GM19238 (cell line): Measurements from ENCODE around the gene DMXL2.
"Not testable (repeated sequence)": the region's sequence is repeated elsewhere in the genome, so short reads cannot be mapped to it uniquely, and the experiment has no call there.

Source experiments
- DNase-seq: peaks from one replicate; pipeline ENCODE4 v3.0.0; 2011; ENCODE audit warnings: low spot score; ENCODE audit not compliant: insufficient read length

DMXL2 gene

DNA sequence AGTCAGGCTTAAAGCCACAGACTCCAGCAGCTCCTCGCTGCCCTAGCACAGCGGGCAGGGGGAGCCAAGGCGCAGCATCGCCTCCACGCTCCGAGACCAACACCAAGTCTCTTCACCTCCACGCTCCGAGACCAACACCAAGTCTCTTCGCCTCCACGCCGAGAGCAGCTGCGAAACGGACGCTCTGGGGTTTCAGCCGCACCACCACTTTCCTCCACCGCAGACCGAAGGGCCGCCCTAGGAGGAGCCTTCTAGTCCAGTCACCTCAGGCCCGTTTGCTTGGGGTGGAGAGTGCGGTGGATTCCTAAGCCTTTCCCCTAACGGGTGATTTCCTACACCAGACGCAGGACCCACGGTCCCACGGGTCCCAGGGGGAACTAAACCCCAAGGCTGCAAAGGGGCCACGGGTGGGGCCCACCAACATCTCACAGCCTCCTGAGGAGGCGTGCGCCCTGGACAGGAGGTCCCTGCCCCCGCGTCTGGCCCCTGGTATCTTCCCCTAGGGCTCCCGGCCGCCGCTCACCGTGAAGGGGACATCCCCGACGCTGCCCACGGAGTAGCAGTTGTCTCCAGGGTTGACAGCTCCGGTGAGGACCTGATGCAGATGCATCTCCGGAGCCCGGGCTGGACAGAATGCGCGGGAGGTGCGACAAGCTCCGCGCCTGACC lies 501 bp downstream of the DMXL2 start:
- peak; percentile 28 for DNase-seq

DNA sequence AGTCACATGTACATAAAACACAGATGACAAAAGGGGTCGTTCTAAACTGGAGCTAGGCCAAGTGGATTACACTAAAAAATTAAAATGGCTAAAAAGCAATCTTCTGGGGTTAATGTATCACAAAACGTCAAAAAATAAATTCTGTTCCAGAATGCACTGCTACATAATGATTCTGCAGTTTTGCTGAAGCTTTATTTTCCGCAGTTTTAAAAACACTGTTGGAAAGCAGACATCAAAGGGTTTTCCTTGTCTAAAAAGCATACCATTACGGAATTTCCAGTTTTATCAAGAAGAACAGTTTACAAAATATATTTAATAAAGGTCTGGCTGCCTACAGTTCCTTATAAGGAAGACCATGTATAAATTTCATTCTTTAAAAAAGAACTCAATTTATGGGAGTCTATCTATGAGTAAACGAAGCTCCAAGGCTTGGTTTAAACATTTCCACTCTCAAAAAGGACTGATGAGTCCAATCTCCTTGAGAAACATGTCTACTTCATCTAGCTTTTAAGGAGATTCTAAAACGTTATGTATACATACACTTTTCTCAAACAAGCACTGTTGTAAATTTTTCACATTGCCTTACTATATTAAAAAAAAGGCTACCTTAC lies 1.3 kb downstream of the DMXL2 start:
- DNase-seq, result no peak

DNA sequence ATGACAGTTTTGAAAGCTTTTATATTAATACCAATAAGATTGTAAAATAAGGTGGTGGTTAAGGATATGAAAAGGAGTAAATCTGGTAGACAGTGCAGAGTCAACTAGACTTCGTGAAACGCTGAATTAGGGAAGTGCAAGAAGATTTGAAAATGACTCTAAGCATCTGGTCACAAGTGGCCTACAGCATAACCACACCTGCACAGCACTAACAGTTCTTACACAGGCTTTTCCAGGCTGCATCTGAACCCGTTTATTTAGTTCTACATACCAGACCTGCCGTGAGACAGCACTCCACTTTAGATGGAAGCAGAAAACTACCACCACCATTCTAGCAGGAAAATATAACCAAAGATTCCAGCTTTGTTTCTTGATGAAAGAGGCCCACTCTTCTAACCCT lies 1.9 kb downstream of the DMXL2 start:
- no peak for DNase-seq

DNA sequence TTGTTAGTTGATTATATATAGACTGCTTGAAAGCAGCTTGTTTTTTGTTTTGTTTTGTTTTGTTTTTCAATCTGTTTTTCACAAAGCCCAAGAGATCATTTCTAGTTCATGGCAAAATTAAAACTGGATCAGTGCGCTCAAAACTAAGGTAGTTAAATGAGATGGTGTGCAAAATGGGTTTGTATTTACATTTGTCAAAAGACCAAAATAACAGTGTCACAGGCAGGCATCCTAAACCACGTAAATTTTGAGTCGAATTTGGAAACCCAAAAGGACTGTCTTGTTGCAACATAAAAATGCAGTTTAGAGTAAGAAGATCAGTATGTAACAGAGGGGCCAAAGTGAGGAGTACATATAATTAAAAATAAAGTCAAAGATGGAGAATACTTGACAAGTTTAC lies 2.4 kb downstream of the DMXL2 start:
- DNase-seq, result no peak

DNA sequence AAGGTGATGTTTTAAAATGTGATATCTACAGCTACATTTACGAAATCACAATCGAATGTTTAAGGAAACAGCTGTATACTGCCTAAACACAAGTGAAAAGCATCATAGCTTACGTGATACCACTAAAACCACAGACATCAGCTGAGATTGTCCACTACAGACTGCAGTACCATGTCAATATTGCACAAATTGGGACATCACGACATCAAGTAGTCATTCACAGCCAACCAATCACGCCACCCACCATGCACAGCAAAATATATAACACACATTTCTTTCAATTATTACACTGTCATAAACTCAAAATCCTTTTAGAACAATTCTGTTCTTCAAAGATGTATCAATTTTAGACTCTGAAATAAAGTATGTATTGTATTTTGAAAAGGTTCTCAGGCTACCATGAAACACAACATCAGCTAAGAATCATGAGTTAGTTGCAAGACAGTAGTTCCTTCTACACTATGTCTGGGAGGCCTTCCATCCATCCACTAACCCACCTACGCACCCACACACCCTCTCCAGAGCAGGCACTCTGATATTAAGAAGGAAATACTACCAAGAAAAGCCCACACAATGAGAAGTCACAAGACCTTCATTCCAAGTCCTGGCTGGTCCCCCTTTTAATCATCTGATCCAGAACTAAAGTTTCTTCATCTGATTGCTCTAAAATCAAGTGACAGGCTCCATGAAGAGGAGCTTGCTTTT lies 3.1 kb downstream of the DMXL2 start:
- DNase-seq, result no peak

DNA sequence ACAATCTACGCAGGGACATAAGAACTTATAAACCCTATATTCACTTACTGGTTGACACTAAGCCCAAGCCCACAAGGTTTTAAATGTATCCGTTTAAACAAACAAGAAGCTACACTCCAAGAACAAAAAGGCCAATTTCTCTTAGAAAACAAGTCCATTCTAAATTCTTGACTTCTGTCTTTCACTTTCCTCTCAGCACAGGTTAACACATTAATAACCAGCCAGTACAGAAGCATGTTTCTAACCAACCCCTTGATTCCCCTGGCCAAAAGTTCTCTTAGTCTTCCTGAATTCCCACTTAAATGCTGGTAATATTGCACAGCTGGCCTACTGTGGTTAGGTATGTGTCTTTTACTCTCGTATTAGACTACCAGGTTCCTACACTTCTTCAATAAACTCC lies 4.7 kb downstream of the DMXL2 start:
- DNase-seq, result no peak

DNA sequence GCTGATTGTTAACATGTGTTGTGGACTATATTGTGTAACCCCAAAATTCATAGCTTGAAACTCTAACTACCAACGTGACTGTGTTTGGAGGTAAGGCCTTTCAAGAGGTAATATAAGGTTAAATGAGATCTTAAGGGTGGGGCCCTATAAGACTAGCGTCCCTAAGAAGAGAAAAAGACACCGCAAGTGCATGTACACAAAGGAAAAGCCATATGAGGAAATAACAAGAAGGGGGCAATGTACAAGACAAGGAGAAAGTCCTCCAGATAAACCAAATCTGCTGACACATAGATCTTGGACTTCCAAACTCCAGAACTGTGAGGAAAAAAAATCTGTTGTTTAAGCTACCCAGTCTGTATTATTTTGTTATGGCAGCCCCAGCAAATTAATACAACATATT lies 8.6 kb downstream of the DMXL2 start:
- DNase-seq, result no peak

DNA sequence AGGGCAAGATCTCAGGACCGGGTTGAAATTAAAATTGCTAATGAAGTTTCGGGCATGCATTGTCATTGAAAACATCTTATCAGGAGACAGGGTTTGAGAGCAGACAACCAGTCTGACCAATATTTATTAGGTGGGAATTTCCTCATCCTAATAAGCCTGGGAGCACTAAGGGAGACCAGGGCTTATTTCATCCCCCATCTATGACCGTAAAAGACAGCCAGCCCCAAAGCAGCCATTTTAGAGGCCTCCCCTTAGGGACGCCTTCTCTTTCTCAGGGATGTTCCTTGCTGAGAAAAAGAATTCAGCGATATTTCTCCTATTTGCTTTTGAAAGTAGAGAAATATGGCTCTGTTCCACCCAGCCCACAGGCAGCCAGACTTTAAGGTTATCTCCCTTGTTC lies 9.9 kb downstream of the DMXL2 start:
- not testable (repeated sequence) for DNase-seq

DNA sequence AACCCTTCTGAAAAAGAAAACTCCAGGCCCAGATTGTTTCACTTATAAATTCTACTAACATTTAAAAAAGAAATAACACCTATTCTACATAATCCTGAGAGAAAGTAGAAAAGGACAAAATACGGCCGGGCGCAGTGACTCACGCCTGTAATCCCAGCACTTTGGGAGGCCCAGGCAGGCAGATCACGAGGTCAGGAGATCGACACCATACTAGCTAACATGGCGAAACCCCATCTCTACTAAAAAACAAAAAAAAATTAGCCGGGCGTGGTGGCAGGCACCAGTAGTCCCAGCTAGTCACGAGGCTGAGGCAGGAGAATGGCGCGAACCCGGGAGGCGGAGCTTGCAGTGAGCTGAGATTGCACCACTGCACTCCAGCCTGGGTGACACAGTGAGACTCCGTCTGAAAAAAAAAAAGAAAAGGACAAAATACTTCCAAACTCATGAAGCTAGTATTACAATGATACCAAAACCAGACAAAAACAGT lies 19.1 kb downstream of the DMXL2 start:
- DNase-seq, result not testable (repeated sequence)

DNA sequence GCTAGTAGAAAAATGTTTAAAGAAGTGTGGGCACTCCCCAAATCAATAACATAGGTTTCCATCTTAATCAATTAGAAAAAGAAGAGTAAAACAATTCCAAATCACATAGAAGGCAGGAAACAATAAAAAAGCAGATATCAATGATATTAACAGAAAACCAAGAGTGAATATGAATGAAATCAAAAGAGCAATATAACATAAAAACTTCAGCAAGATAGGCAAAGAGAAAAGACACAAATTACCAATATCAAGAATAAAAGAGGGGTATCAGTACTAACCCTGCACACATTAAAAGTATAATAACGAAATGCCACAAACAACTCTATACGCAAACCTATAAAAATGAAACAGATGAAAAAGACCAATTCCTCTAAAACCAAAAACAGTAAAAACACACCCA lies 19.6 kb downstream of the DMXL2 start:
- no peak for DNase-seq

DNA sequence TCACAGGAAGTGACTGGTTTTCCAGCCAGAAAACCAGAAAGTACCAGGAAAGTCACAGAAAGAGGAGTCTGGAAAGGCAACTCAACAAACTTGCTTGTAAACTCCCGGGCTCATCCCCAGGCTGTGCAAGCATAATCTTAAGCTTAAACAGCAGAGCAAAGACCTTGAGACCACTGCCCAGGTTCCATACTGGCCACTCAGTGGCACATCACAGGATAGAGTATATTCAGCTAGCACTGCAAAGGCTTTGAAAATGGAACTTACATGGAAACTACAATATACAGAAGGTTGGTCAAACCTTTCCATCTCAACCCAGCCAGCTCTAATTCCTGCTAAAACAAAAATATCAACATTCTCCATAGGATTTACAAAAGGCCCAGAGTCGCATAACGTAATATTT lies 20.1 kb downstream of the DMXL2 start:
- DNase-seq, result no peak

DNA sequence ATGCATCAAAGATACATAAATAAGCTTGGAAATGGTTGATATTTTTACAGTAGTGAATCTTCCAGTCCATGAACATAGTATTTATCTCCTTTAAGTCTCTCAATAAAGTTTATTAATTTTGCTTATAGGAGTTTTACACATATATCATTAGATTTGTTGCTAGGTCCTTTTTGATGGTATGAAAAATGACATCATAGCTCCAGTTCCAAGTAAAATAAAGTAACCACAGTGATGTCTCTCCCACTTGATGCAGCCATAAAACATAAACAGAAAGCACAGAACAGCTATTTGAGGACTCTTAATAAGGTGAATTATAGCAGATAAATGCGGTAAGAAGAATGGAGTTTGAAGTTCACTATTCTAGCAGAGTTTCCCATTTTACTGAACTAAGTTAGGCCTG lies 20.8 kb downstream of the DMXL2 start:
- DNase-seq, result no peak

DNA sequence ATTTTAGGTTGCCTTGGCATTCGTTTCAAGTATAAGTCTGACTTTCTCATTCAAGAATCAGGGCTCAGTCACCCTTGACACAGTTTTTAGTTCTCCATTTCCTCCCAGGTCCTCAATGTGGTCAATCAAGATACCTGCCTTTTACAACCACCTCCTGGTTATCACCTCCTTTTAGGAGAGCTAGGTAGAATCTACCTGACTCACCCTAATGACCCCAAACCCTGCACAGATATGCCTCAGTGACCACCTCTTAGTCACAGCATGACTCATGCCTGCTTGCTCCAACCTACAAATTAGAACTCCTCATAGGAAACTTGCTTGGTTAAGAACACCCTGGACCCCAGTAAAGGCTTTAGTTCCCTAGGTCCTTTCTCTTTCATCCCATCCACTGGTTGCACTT lies 22.5 kb downstream of the DMXL2 start:
- DNase-seq, result no peak

DNA sequence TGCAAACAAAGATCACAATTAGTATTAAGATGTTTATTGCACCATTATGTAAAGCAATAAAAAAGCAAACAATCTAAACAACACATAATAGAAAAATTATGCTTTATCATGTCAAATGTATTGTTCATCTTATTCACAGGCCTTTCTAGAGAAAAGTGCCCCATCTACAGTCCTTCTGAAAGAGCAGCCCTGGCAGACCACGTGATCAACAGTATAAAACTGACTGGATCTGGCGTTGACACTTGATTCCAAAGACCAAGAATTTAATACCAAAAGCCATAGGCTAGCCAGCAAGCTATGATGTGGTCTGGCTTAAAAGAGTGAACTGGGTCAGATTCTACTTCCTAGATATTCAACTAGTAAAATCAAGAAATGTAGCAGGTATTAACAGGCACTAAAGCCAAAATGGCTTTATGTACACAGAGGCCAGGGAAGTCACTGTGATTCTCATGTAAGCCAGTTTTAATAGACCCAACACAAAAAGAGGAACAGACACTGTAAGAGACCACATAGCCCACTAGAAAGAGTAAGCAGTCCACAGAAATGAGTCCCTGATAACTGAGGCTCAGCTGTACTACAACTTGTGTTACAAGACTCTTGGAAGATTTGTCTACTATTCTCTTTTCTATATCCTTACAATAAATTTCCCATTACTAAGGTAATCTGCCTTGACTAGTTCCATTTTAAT lies 32.5 kb downstream of the DMXL2 start:
- no peak for DNase-seq

DNA sequence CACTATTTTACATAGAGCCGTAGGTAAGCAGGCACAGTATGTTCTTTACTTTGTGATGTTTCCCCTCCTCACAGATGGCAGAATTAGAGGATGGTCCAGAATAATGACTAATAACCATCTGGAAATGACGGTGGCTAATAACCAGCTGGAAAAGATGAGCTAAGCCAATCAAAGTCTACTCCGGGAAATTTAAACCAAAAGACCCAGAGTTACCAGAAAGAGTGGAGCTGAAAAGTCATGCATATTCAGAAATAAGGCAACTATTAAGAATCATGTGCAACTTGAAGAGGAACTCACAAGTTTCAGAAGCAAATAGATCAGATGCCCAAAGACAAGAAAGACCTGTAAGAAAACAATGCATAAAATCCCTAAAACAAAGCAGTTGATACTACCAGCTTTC lies 33.6 kb downstream of the DMXL2 start:
- DNase-seq, result no peak

DNA sequence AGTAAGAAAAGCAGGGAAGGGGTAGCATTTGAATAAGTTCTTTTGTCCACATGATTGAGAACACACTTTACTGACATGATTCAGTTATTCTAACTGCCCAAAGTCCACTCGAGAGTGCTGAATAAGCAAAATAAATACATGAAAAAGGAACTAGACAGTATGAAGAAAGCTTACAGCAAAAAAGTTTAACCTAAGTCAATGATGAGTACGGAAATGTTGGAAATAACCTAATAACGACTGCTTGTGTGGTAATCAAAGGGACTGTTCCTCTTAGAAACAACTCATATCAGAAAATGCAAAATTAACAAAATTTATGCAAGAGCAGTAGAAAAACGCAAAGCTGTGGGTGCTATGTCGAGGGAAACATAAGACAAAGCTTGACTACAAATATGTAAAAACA lies 36.6 kb downstream of the DMXL2 start:
- DNase-seq, result no peak

DNA sequence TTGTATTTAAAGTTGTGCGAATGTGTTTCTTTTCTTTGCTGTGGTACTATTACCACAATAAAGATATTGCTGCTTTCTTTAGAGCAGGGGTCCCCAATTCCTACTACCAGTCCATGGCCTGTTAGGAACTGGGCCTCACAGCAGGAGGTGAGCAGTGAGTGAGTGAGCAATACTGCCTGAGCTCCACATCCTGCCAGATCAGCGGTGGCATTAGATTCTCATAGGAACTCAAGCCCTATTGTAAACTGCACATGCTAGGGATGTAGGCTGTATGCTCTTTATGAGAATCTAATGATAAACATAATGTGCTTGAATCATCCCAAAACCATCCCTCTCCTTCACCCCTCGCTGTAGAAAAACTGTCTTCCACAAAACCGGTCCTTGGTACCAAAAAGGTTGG lies 41.6 kb downstream of the DMXL2 start:
- DNase-seq, result no peak

DNA sequence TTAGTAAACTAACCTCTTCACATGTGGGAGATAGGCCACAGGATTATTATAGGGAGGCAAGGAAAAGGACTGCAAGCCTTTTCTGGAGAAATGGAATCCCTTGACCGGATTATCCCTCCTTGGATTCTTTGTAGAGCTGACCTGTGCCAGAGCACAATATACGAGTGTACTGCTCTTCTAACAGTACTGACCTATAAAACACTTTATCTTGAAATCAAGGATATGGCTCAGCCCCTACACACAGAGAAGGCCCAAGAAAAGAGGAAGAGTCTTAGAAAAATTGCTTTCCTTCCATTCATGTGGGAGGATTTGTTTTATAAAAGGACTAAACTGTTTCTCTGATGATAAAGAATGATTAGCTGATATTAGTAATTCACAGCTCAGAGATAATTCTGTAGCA lies 42.2 kb downstream of the DMXL2 start:
- DNase-seq, result no peak

DNA sequence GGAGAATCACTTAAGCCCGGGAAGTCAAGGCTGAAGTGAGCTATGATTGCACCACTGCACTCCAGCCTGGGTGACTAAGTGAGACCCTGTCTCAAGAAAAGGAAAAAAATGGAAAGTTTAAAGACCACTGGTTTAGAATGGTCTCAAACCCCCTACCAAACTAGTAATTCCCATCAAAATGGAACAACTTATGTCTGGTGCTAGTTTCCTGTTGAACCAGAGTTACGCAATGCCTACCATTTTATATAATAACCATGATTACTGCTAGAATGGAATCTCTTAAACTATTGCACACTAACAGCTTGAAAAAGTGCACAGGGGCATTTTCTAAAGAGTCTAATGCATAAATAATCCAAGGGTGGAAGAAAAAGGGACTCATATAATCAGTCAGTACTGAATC lies 43.6 kb downstream of the DMXL2 start:
- no peak for DNase-seq

DNA sequence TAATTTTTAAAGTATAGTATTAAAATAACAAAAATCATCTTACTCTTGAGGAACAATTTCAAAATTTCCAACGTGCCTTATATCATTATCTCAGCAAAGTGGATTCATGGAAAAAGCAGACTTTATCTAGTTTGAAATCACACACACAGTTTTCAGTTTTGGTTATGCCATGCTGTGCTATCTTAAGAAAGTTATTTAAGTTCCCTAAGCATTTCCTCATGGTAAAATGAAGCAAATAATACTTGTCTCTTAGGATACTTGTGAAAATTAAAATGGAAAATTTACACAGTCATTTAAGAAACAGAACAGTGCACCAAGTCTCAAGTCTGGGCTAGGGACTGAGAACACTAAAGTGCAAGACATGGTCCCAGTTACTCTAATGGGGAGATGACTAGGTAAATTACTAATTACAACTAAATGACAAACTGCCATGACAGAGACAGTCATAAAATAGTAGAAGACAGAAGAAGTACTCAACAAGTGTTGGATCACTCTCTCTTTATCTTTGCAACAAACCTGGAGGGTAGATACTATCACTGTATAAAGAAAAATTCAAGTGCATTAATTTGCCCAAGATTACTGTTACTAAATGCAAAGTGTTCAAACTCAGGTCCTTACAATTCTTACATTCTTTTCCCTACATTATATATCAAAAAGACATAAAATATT lies 44.8 kb downstream of the DMXL2 start:
- no peak for DNase-seq

DNA sequence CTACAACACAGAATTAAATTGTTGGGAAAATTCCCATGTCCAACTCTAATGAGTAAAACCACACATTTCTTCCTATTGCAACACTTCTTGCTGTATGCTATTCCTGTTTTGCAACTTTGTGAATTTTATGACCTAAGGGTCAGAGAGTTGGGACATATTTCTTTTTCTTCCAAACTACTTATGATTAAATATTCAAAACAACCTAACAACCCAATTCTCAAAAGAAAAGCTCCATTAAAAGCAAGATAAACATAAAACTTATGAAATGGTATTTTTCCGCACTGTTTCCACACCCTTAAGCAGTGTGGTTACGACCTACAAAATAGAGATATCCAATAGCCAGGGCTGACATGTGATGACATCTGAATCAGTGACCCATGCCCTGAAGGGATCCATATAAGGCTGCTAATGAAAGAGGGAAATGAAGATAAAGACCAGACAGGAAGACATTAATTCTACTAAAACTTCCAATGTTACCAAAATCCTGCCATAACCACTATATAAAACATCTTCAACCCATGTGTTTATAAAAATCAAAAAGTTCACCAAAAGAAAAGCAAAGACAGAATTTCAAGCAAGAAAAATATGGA lies 45.6 kb downstream of the DMXL2 start:
- DNase-seq, result no peak
